ENCODE results near the gene CTNND2.

- TF ChIP-seq CTCF (IDR thresholded peaks at IDR 0.05; ENCODE audit: low read length) (no peak), EZH2phosphoT487 (IDR thresholded peaks at IDR 0.05; ENCODE audit: low read length) (no peak)
Observed at GRCh38 chr5:11166923-11167322, 737.3 kb downstream of the CTNND2 start.
